GM21576 (cell line): ENCODE measurements around the gene MS4A12.
"Not testable (repeated sequence)": the region's sequence is repeated elsewhere in the genome, so short reads cannot be mapped to it uniquely, and the experiment has no call there.

Experiments
- ATAC-seq: cut with Tn5 transposase; IDR thresholded peaks from one replicate; pipeline ENCODE4 v1.9.1; 2021; ENCODE audit warnings: mild to moderate bottlenecking, moderate library complexity; ENCODE audit not compliant: unreplicated experiment

The MS4A12 gene

GRCh38 chr11:60511393-60511792 lies 18.8 kb downstream of the MS4A12 start:
- no peak for ATAC-seq

DNA sequence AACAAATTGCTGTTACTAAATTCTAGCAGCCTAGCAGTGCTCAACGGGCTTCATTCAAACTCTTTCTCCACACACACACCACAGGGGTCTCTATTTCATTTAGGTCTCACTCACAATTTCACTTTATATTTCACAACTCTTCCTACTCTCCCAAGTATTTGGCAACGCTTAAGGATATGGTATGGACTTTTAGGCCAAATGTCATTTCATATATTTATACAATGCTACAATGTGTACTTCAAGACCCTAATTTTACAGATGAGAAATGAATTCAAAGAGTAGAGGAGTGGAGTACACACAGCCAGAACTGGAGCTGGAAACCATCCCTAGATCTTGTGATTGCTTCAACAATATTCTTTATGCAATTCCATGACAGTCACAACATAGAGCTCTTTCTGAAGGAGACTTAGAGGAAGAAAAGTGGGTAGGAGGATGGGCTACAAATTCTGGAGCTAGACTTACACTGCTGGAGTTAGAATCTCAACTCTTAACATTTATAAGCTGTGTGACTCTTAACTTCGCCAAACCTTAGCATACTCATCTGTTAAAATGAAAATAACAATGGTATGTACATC lies 20.2 kb downstream of the MS4A12 start:
- no peak for ATAC-seq

- no peak for ATAC-seq
Observed at GRCh38 chr11:60513496-60514460, 21.2 kb downstream of the MS4A12 start.

DNA sequence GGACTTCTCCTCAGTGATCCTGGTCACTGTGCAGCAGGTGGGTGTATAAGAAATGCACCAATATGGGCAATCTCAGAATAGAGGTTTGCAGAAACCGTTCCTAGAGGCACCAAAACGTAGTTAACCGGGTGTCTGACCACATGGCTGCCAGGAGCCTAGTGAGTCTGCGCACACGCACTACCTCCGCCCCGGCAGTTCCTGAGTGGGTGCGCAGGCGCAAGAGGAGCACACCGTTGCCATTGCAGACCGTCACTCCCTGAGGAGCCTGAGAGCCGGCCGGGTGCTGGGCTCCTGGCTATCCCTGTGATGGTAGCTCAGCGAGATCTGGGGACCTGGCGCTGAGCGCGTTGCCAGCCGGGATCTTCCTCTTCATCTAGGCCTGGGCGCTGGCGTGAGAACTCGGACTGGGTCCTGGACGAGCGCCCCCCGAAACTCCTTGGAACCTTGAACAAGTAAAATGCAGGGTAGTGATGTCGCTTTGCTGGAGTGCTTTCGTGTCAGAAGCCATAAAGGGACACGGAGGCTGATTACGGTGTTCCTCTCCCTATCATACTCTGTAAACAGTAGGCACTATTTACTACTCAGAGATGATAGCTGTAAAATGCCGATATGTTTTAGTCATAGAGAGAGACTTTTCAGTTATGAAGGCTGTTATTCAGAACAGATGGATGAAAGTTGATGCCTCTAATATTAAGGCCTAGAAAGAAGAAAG lies 22.7 kb downstream of the MS4A12 start, which contains the start of gene MS4A13:
Gene MS4A13 (plus strand): TSS at position 249 of the 712 bp plus-strand sequence. CDS start 2,692 bp downstream, outside the sequence.
- ATAC-seq = no peak

DNA sequence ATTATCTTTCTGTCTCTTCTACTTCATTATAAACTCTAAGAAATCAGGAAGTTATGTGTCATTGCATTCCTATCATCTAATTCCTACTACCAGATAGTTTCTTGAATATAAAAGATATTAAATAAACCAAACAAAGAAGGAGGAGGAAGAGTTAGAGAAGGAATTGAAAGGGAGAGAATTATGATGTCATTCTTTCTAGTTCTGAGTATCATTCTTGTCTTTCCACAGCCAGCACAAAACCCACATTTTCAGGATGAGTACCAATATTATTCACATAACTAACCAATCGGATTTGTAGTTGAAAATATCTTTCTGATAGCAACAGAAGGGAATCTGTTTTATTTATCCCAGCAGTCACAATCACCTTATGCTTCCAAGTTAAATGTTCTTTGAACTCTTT lies 35.9 kb downstream of the MS4A12 start:
- no peak for ATAC-seq

GRCh38 chr11:60528934-60529333 lies 36.4 kb downstream of the MS4A12 start:
- peak; percentile 76 for ATAC-seq

GRCh38 chr11:60530454-60531100 lies 38.0 kb downstream of the MS4A12 start:
- no peak for ATAC-seq

DNA sequence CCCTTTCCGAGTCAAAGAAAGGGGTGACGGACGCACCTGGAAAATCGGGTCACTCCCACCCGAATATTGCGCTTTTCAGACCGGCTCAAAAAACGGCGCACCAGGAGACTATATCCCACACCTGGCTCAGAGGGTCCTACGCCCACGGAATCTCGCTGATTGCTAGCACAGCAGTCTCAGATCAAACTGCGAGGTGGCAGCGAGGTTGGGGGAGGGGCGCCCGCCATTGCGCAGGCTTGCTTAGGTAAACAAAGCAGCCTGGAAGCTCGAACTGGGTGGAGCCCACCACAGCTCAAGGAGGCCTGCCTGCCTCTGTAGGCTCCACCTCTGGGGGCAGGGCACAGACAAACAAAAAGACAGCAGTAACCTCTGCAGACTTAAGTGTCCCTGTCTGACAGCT lies 39.8 kb downstream of the MS4A12 start:
- not testable (repeated sequence) for ATAC-seq

DNA sequence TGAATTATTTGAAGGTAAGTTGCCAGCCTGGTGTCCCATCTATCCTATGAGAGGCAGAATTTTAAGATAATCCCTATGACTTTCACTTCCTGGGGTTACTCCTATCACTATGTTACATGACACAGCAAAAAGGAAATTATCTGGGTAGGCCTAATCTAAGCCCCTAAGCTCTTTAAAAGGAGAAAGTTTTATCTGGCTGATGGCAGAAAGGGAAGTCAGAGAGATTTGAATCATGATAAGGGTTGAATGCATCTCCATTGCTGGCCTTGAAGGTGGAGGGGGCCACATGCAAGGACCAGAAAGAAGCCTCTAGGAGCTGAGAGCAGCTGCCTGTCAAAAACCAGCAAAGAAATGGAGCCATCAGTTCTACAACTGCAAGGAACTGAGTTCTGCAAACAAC lies 46.0 kb downstream of the MS4A12 start:
- not testable (repeated sequence) for ATAC-seq

- no peak for ATAC-seq
Observed at GRCh38 chr11:60544077-60544476, 51.5 kb downstream of the MS4A12 start.
